Lung microvascular endothelial cell (primary cell): Measurements from ENCODE around the gene SDCCAG8. TPM values are rescaled to one million over a fixed set of nuclear protein-coding genes. Genes with fewer than 3 reads are reported as not detected.

Experiments used
- DNase-seq, 2 donors: peaks; one replicate each; pipeline versions ENCODE4 v3.0.0 to v3.0.0-alpha.2; 2010; ENCODE audit warnings: low read depth in 2 of 2
- total RNA-seq: library from RNA; depleted of rRNA; stranded (reverse); fragments of >200 nt; gene quantifications from 2 replicates; pipeline ENCODE4 v1.2.1, GENCODE V29; 2014

SDCCAG8 gene
- total RNA-seq, 1 donor from 2014 or later, result 34.3 TPM

- DNase-seq, result peak; percentile 63 to 64
Measured at GRCh38 chr1:243254233-243254926, 1.5 kb upstream of the SDCCAG8 start.

GRCh38 chr1:243254927-243255790 lies 682 bp upstream of the SDCCAG8 start, which contains the start of gene CEP170:
Gene CEP170, minus strand, starts transcription at chr1:243255281. Its CDS starts 30,001 bp downstream, at chr1:243225280.
- peak; percentile 98 to 100 for DNase-seq

GRCh38 chr1:243256590-243256989 lies 749 bp downstream of the SDCCAG8 start:
- peak in 1 of 2 donors; percentile 22 for DNase-seq

GRCh38 chr1:243257189-243257588 lies 1.3 kb downstream of the SDCCAG8 start:
- no peak for DNase-seq

- no peak for DNase-seq
Measured at GRCh38 chr1:243258731-243259130, 2.9 kb downstream of the SDCCAG8 start.

- no peak for DNase-seq
Measured at GRCh38 chr1:243260221-243260880, 4.5 kb downstream of the SDCCAG8 start.

- no peak for DNase-seq
Measured at GRCh38 chr1:243261390-243261789, 5.5 kb downstream of the SDCCAG8 start.

GRCh38 chr1:243264717-243265116 lies 8.9 kb downstream of the SDCCAG8 start:
- DNase-seq, result peak; percentile 93 to 95

- DNase-seq, result no peak
Measured at GRCh38 chr1:243266231-243266630, 10.4 kb downstream of the SDCCAG8 start.

GRCh38 chr1:243267471-243267880 lies 11.6 kb downstream of the SDCCAG8 start:
- no peak for DNase-seq

- DNase-seq, result peak; percentile 51 to 86
Measured at GRCh38 chr1:243267914-243268653, 12.2 kb downstream of the SDCCAG8 start.

GRCh38 chr1:243268751-243269460 lies 13.1 kb downstream of the SDCCAG8 start:
- DNase-seq, result no peak

- DNase-seq, result no peak
Measured at GRCh38 chr1:243269461-243269801, 13.6 kb downstream of the SDCCAG8 start.

GRCh38 chr1:243270097-243270864 lies 14.4 kb downstream of the SDCCAG8 start:
- DNase-seq, result no peak

GRCh38 chr1:243271996-243272395 lies 16.2 kb downstream of the SDCCAG8 start:
- DNase-seq, result no peak

- DNase-seq, result no peak
Measured at GRCh38 chr1:243272401-243272800, 16.6 kb downstream of the SDCCAG8 start.

GRCh38 chr1:243273506-243273905 lies 17.7 kb downstream of the SDCCAG8 start:
- DNase-seq, result no peak

GRCh38 chr1:243273945-243274344 lies 18.1 kb downstream of the SDCCAG8 start:
- no peak for DNase-seq

- DNase-seq, result peak in 1 of 2 donors; percentile 51
Measured at GRCh38 chr1:243275316-243275715, 19.5 kb downstream of the SDCCAG8 start.

- DNase-seq, result peak in 1 of 2 donors; percentile 52
Measured at GRCh38 chr1:243280571-243281129, 24.8 kb downstream of the SDCCAG8 start.
